ENCODE measurements around the gene ZNF746.

The ZNF746 gene

GRCh38 chr7:149501651-149502050, 4.0 kb upstream of the ZNF746 start:
- 78% methylated on average over 13 of the region's 13 CpGs for WGBS
- H2AK5ac ChIP-seq (ENCODE audit: low read length, severe bottlenecking): no peak overlapping the region

GRCh38 chr7:149500910-149501309, 3.3 kb upstream of the ZNF746 start:
- Histone ChIP-seq H3K14ac (ENCODE audit: low read length in 2 of 2) (no peak overlapping the region), H3K4me2 (ENCODE audit: low read length, poor library complexity, severe bottlenecking) (no peak overlapping the region), H4K91ac (ENCODE audit: low read length) (no peak overlapping the region), H2AFZ (ENCODE audit: low read depth, low read length) (no peak overlapping the region), H3K9me3 (ENCODE audit: control insufficient read depth, low read length) (peaks cover 6% of the 10 kb centered on the region), H2BK12ac (ENCODE audit: low read length in 2 of 2) (no peak overlapping the region), H2BK15ac (ENCODE audit: low read depth, poor library complexity, severe bottlenecking) (no peak overlapping the region), H2BK5ac (ENCODE audit: low read depth, low read length, poor library complexity, severe bottlenecking) (no peak overlapping the region), H3K79me1 (replicated peaks; ENCODE audit: low read length, poor library complexity, severe bottlenecking) (no peaks in the 10 kb centered on the region), H3K27me3 (ENCODE audit: control insufficient read depth in 1 of 2, insufficient read depth in 1 of 2, low read length in 2 of 2) (peaks cover 3 to 24% of the 10 kb centered on the region in 2 experiments), H2AK5ac (ENCODE audit: low read length, severe bottlenecking) (no peak overlapping the region), H3K9ac (ENCODE audit: low read length) (no peak overlapping the region), H3K18ac (ENCODE audit: low read depth in 1 of 2, low read length in 2 of 2) (no peak overlapping the region), H2BK120ac (ENCODE audit: low read depth, low read length) (no peak overlapping the region), H3K36me3 (ENCODE audit: control insufficient read depth in 1 of 2, insufficient read depth in 2 of 2, low read depth in 1 of 2, low read length in 2 of 2) (no peaks in the 10 kb centered on the region), H3K4ac (ENCODE audit: low read depth in 1 of 2, low read length in 2 of 2) (no peak overlapping the region), H3K27ac (ENCODE audit: low read length, poor library complexity, severe bottlenecking) (no peak overlapping the region), H3K4me3 (ENCODE audit: insufficient read depth in 1 of 2, low read depth in 1 of 2, low read length in 2 of 2) (no peak overlapping the region), H3K4me1 (ENCODE audit: control insufficient read depth, insufficient read depth, low read depth, low read length) (peaks cover under 1% of the 10 kb centered on the region), H4K8ac (ENCODE audit: low read length) (no peak overlapping the region), H3K23ac (ENCODE audit: low read length in 2 of 2) (no peak overlapping the region)
- no peak for DNase-seq
- 77% methylated on average over 4 of the region's 4 CpGs for WGBS

More at GRCh38 chr7:149501651-149502050, 4.0 kb upstream of the ZNF746 start:
- Histone ChIP-seq H2AFZ (ENCODE audit: low read depth, low read length) (no peak overlapping the region), H3K9me3 (ENCODE audit: control insufficient read depth, low read length) (peaks cover 13% of the 10 kb centered on the region), H4K8ac (ENCODE audit: low read length) (no peak overlapping the region), H2BK15ac (ENCODE audit: low read depth, poor library complexity, severe bottlenecking) (no peak overlapping the region), H3K4me2 (ENCODE audit: low read length, poor library complexity, severe bottlenecking) (no peak overlapping the region), H3K4me1 (ENCODE audit: control insufficient read depth, insufficient read depth, low read depth, low read length) (no peaks in the 10 kb centered on the region), H2BK5ac (ENCODE audit: low read depth, low read length, poor library complexity, severe bottlenecking) (no peak overlapping the region), H3K4ac (ENCODE audit: low read depth in 1 of 2, low read length in 2 of 2) (no peak overlapping the region), H4K91ac (ENCODE audit: low read length) (no peak overlapping the region), H2BK12ac (ENCODE audit: low read length in 2 of 2) (no peak overlapping the region), H2BK120ac (ENCODE audit: low read depth, low read length) (no peak overlapping the region), H3K27ac (ENCODE audit: low read length, poor library complexity, severe bottlenecking) (no peak overlapping the region), H3K36me3 (ENCODE audit: control insufficient read depth in 1 of 2, insufficient read depth in 2 of 2, low read depth in 1 of 2, low read length in 2 of 2) (no peaks in the 10 kb centered on the region), H3K79me1 (replicated peaks; ENCODE audit: low read length, poor library complexity, severe bottlenecking) (no peaks in the 10 kb centered on the region), H3K27me3 (ENCODE audit: control insufficient read depth in 1 of 2, insufficient read depth in 1 of 2, low read length in 2 of 2) (peaks cover 3 to 24% of the 10 kb centered on the region in 2 experiments), H3K18ac (ENCODE audit: low read depth in 1 of 2, low read length in 2 of 2) (no peak overlapping the region), H3K4me3 (ENCODE audit: insufficient read depth in 1 of 2, low read depth in 1 of 2, low read length in 2 of 2) (no peak overlapping the region), H3K14ac (ENCODE audit: low read length in 2 of 2) (no peak overlapping the region), H3K23ac (ENCODE audit: low read length in 2 of 2) (no peak overlapping the region), H3K9ac (ENCODE audit: low read length) (no peak overlapping the region)
- DNase-seq: no peak

- H3K9me3 ChIP-seq (ENCODE audit: control insufficient read depth, low read length): peaks cover 5% of the 10 kb centered on the region
- peaks cover 3 to 24% of the 10 kb centered on the region in 2 experiments for H3K27me3 ChIP-seq (ENCODE audit: control insufficient read depth in 1 of 2, insufficient read depth in 1 of 2, low read length in 2 of 2)
- no peak overlapping the region for H2AK5ac ChIP-seq (ENCODE audit: low read length, severe bottlenecking)
- no peak overlapping the region for H2BK120ac ChIP-seq (ENCODE audit: low read depth, low read length)
- H3K23ac ChIP-seq (ENCODE audit: low read length in 2 of 2): no peak overlapping the region
- no peak overlapping the region for H4K8ac ChIP-seq (ENCODE audit: low read length)
- no peak overlapping the region for H2BK15ac ChIP-seq (ENCODE audit: low read depth, poor library complexity, severe bottlenecking)
- no peak overlapping the region for H3K4me2 ChIP-seq (ENCODE audit: low read length, poor library complexity, severe bottlenecking)
- H3K79me1 ChIP-seq (replicated peaks; ENCODE audit: low read length, poor library complexity, severe bottlenecking): no peaks in the 10 kb centered on the region
- H2BK12ac ChIP-seq (ENCODE audit: low read length in 2 of 2): no peak overlapping the region
- H4K91ac ChIP-seq (ENCODE audit: low read length): no peak overlapping the region
- H3K36me3 ChIP-seq (ENCODE audit: control insufficient read depth in 1 of 2, insufficient read depth in 2 of 2, low read depth in 1 of 2, low read length in 2 of 2): no peaks in the 10 kb centered on the region
- H3K18ac ChIP-seq (ENCODE audit: low read depth in 1 of 2, low read length in 2 of 2): no peak overlapping the region
- DNase-seq: no peak
- H3K14ac ChIP-seq (ENCODE audit: low read length in 2 of 2): no peak overlapping the region
- H2AFZ ChIP-seq (ENCODE audit: low read depth, low read length): no peak overlapping the region
- no peak overlapping the region for H2BK5ac ChIP-seq (ENCODE audit: low read depth, low read length, poor library complexity, severe bottlenecking)
- no peak overlapping the region for H3K4ac ChIP-seq (ENCODE audit: low read depth in 1 of 2, low read length in 2 of 2)
- H3K4me3 ChIP-seq (ENCODE audit: insufficient read depth in 1 of 2, low read depth in 1 of 2, low read length in 2 of 2): no peak overlapping the region
- no peak overlapping the region for H3K9ac ChIP-seq (ENCODE audit: low read length)
- no peak overlapping the region for H3K27ac ChIP-seq (ENCODE audit: low read length, poor library complexity, severe bottlenecking)
- H3K4me1 ChIP-seq (ENCODE audit: control insufficient read depth, insufficient read depth, low read depth, low read length): peaks cover 5% of the 10 kb centered on the region
These were observed 2.6 kb upstream of the ZNF746 start for GRCh38 chr7:149500201-149500600.

GRCh38 chr7:149498811-149499210, 1.2 kb upstream of the ZNF746 start:
- 93% methylated on average over 5 of the region's 6 CpGs for WGBS
- H3K9ac ChIP-seq (ENCODE audit: low read length): no peak overlapping the region

More at GRCh38 chr7:149498811-149499210, 1.2 kb upstream of the ZNF746 start:
- Histone ChIP-seq H3K36me3 (ENCODE audit: control insufficient read depth in 1 of 2, insufficient read depth in 2 of 2, low read depth in 1 of 2, low read length in 2 of 2) (peaks cover 2 to 5% of the 10 kb centered on the region in 2 experiments), H3K4ac (ENCODE audit: low read depth in 1 of 2, low read length in 2 of 2) (no peak overlapping the region), H3K27me3 (ENCODE audit: control insufficient read depth in 1 of 2, insufficient read depth in 1 of 2, low read length in 2 of 2) (peaks cover 3 to 24% of the 10 kb centered on the region in 2 experiments), H3K4me1 (ENCODE audit: control insufficient read depth, insufficient read depth, low read depth, low read length) (peaks cover 7% of the 10 kb centered on the region), H3K14ac (ENCODE audit: low read length in 2 of 2) (no peak overlapping the region), H2AFZ (ENCODE audit: low read depth, low read length) (no peak overlapping the region), H3K23ac (ENCODE audit: low read length in 2 of 2) (no peak overlapping the region), H3K79me1 (replicated peaks; ENCODE audit: low read length, poor library complexity, severe bottlenecking) (peaks cover under 1% of the 10 kb centered on the region), H4K8ac (ENCODE audit: low read length) (no peak overlapping the region), H3K4me3 (ENCODE audit: insufficient read depth in 1 of 2, low read depth in 1 of 2, low read length in 2 of 2) (no peak overlapping the region), H2BK12ac (ENCODE audit: low read length in 2 of 2) (no peak overlapping the region), H2BK15ac (ENCODE audit: low read depth, poor library complexity, severe bottlenecking) (no peak overlapping the region), H2BK5ac (ENCODE audit: low read depth, low read length, poor library complexity, severe bottlenecking) (no peak overlapping the region), H3K27ac (ENCODE audit: low read length, poor library complexity, severe bottlenecking) (no peak overlapping the region), H3K4me2 (ENCODE audit: low read length, poor library complexity, severe bottlenecking) (no peak overlapping the region), H4K91ac (ENCODE audit: low read length) (no peak overlapping the region), H2BK120ac (ENCODE audit: low read depth, low read length) (no peak overlapping the region), H3K9me3 (ENCODE audit: control insufficient read depth, low read length) (no peaks in the 10 kb centered on the region), H2AK5ac (ENCODE audit: low read length, severe bottlenecking) (no peak overlapping the region), H3K18ac (ENCODE audit: low read depth in 1 of 2, low read length in 2 of 2) (no peak overlapping the region)
- DNase-seq: no peak

Measured in mesenchymal stem cell (in vitro differentiated cells and primary cell).